Breast epithelium (tissue), 4 donors: ENCODE measurements around the gene RARRES2. TPM values are rescaled to one million over a fixed set of nuclear protein-coding genes. Genes with fewer than 3 reads are reported as not detected.

ENCODE experiments used
- DNase-seq, 2 donors: peaks; one replicate each; pipeline ENCODE4 v3.0.0-alpha.2; 2019; ENCODE audit warnings: low spot score in 2 of 2
- H3K27ac ChIP-seq, 2 donors: fragments of 200-600 bp; sonication (generic) in 1 of 2; one replicate each; pipeline ENCODE4 v1.5.1; 2016 to 2019; ENCODE audit warnings: mild to moderate bottlenecking in 1 of 2
- H3K27me3 ChIP-seq, 2 donors: fragments of 200-600 bp; sonication (generic) in 1 of 2; one replicate each; pipeline versions ENCODE4 v1.5.1 to v1.6.0; 2017 to 2019; ENCODE audit warnings: control low read depth in 1 of 2, mild to moderate bottlenecking in 1 of 2
- H3K36me3 ChIP-seq: fragments of 200-600 bp; one replicate; pipeline ENCODE4 v1.5.1; 2019
- H3K4me1 ChIP-seq, 2 donors: fragments of 200-600 bp; sonication (generic); one replicate each; pipeline ENCODE4 v1.5.1; 2016 to 2019; ENCODE audit warnings: control low read depth in 1 of 2
- H3K4me3 ChIP-seq, 3 donors: fragments of 200-600 bp; sonication (generic); 1 replicate in 2 of 3; 2 replicates in 1 of 3; pipeline ENCODE4 v1.5.1; 2016 to 2019; ENCODE audit warnings: mild to moderate bottlenecking in 3 of 3, moderate library complexity in 2 of 3
- H3K9me3 ChIP-seq, 2 donors: fragments of 200-600 bp; sonication (generic) in 1 of 2; one replicate each; pipeline ENCODE4 v1.5.1; 2016 to 2019; ENCODE audit warnings: control low read depth in 1 of 2
- CTCF ChIP-seq, 3 donors: fragments of 450-650 bp; IDR thresholded peaks; one replicate each; pipeline ENCODE4 v1.5.1; 2016 to 2017; ENCODE audit warnings: antibody characterized with exemption in 3 of 3, mild to moderate bottlenecking in 3 of 3, moderate library complexity in 3 of 3
- POLR2A ChIP-seq: fragments of 450-650 bp; IDR thresholded peaks from one replicate; pipeline ENCODE4 v1.6.1; 2016; ENCODE audit warnings: antibody characterized with exemption, mild to moderate bottlenecking, moderate library complexity
- POLR2AphosphoS5 ChIP-seq, 3 donors: sonication (generic); formaldehyde crosslinking; IDR thresholded peaks; one replicate each; pipeline ENCODE4 v1.6.1; 2017; ENCODE audit warnings: antibody characterized with exemption in 3 of 3
- intact Hi-C: fragments of 100-400 bp; cut with DNase I; formaldehyde crosslinking; loops from one replicate; pipeline ENCODE4 v1.15.1; 2023; ENCODE audit warnings: low total_unique reads
- total RNA-seq, 3 donors: library from RNA; depleted of rRNA; stranded (reverse); fragments of >200 nt; gene quantifications; one replicate each; pipeline ENCODE4 v1.1.0, GENCODE V29; 2016

Gene RARRES2
- total RNA-seq, 3 donors from 2014 or later = 156 to 297 (median 267) TPM

DNA sequence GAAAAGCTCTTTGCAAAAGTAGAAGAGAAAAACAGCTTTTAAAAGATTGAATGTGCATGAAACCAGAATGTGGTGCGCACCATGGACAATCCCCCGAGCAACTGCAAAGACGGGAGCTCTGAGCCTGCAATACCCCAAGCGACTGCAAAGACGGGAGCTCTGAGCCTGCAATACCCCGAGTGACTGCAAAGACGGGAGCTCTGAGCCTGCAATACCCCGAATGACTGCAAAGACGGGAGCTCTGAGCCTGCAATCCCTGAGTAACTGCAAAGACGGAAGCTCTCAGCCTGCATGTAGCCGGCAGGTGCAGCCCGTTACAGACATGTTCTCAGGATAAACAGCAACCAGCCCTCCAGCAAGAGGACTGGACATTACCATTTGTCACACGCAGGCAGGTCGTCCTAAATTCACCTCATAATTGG is 43.9 kb upstream of the RARRES2 start:
- DNase-seq = peak in 1 of 2 donors; percentile 27

GRCh38 chr7:150384406-150385301 is 43.2 kb upstream of the RARRES2 start:
- no peaks in the 10 kb centered on the region for H3K27me3 ChIP-seq
- TF ChIP-seq POLR2A (no peak), CTCF (IDR thresholded peaks at IDR 0.05) (no peak), POLR2AphosphoS5 (IDR thresholded peaks at IDR 0.05) (no peak)
- H3K4me3 ChIP-seq = peak overlapping the region in 2 of 3 donors; percentile 20 to 27
- DNase-seq = no peak
- intact Hi-C loops = no loop called here
- no peaks in the 10 kb centered on the region for H3K36me3 ChIP-seq
- H3K4me1 ChIP-seq = peaks cover 0 to 11% of the 10 kb centered on the region in 2 donors
- H3K9me3 ChIP-seq = no peaks in the 10 kb centered on the region
- H3K27ac ChIP-seq = peak overlapping the region; percentile 72 to 85

More for the DNA sequence above, 43.9 kb upstream of the RARRES2 start:
- intact Hi-C loops = no loop called here
- TF ChIP-seq CTCF (IDR thresholded peaks at IDR 0.05) (no peak), POLR2A (no peak), POLR2AphosphoS5 (IDR thresholded peaks at IDR 0.05) (no peak)
- Histone ChIP-seq H3K27ac (no peak overlapping the region), H3K36me3 (no peaks in the 10 kb centered on the region), H3K9me3 (no peaks in the 10 kb centered on the region), H3K27me3 (no peaks in the 10 kb centered on the region), H3K4me3 (no peak overlapping the region), H3K4me1 (peaks cover 0 to 11% of the 10 kb centered on the region in 2 donors)

GRCh38 chr7:150383710-150384397 is 42.4 kb upstream of the RARRES2 start:
- Histone ChIP-seq H3K4me1 (peaks cover 0 to 11% of the 10 kb centered on the region in 2 donors), H3K36me3 (no peaks in the 10 kb centered on the region), H3K9me3 (no peaks in the 10 kb centered on the region), H3K27me3 (no peaks in the 10 kb centered on the region), H3K4me3 (peak overlapping the region in 2 of 3 donors; percentile 20 to 27), H3K27ac (peak overlapping the region; percentile 72 to 85)
- peak in 1 of 2 donors; percentile 91 for DNase-seq
- TF ChIP-seq POLR2AphosphoS5 (IDR thresholded peaks at IDR 0.05) (no peak), POLR2A (no peak), CTCF (IDR thresholded peaks at IDR 0.05) (no peak)
- intact Hi-C loops = no loop called here

DNA sequence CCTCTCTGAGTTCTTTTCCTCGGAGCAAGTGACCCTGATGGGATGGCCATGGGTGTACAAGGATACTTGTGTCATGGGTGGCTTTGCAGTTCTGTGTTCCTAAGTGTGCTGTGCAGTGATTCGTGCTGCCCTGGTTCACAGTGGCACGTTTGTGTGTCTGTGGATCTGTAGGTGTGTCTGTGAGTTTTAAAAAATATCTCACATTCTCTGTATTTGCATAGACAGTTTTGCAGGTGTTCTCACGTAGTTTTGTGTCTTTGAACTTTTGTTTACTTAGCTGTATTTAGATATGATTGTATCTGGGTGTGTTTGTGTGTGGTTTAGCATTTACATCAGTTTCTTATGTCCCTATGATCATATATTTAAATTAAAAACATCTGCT is 41.4 kb upstream of the RARRES2 start:
- Histone ChIP-seq H3K27ac (peak overlapping the region; percentile 53 to 72), H3K9me3 (no peaks in the 10 kb centered on the region), H3K27me3 (no peaks in the 10 kb centered on the region), H3K36me3 (no peaks in the 10 kb centered on the region), H3K4me1 (peaks cover 0 to 11% of the 10 kb centered on the region in 2 donors), H3K4me3 (peak overlapping the region in 1 of 3 donors; percentile 34)
- no peak for DNase-seq
- TF ChIP-seq CTCF (IDR thresholded peaks at IDR 0.05) (no peak), POLR2AphosphoS5 (IDR thresholded peaks at IDR 0.05) (no peak), POLR2A (no peak)
- intact Hi-C loops = no loop called here
